HEK293T (cell line): ENCODE data around the gene PHF10.
"Not testable (repeated sequence)": the region's sequence is repeated elsewhere in the genome, so short reads cannot be mapped to it uniquely, and the experiment has no call there.

Source experiments
- CTCF ChIA-PET: fragments of 350-600 bp; formaldehyde crosslinking; extraction: SDS; loops from one replicate; lab custom pipeline; 2021; ENCODE audit warnings: antibody characterized with exemption, inconsistent platforms; lab: Yijun Ruan, JAX
- POLR2A ChIA-PET: fragments of 350-600 bp; formaldehyde crosslinking; extraction: SDS; loops from one replicate; lab custom pipeline; 2020; ENCODE audit warnings: antibody characterized with exemption, inconsistent platforms; lab: Yijun Ruan, JAX
- DNase-seq: peaks from one replicate; pipeline ENCODE4 v3.0.0; 2012; ENCODE audit warnings: mixed read lengths; ENCODE audit errors: extremely low spot score
- ARNT ChIP-seq: fragments of 450-650 bp; IDR thresholded peaks from 2 replicates; pipeline ENCODE4 v1.6.1; 2017; ENCODE audit warnings: mild to moderate bottlenecking
- BHLHE40 ChIP-seq: fragments of 450-650 bp; IDR thresholded peaks from 2 replicates; pipeline ENCODE4 v1.6.1; 2016; ENCODE audit warnings: mild to moderate bottlenecking, moderate library complexity, borderline replicate concordance
- CTBP1 ChIP-seq: fragments of 450-650 bp; IDR thresholded peaks from 2 replicates; pipeline ENCODE4 v1.6.1; 2016; ENCODE audit warnings: borderline replicate concordance
- ELF4 ChIP-seq: fragments of 450-650 bp; IDR thresholded peaks from 2 replicates; pipeline ENCODE4 v1.6.1; 2017; ENCODE audit warnings: antibody characterized with exemption
- FOXA1 ChIP-seq: fragments of 450-650 bp; IDR thresholded peaks from 2 replicates; pipeline ENCODE4 v1.6.1; 2016; ENCODE audit warnings: mild to moderate bottlenecking
- FOXK2 ChIP-seq: fragments of 450-650 bp; IDR thresholded peaks from 2 replicates; pipeline ENCODE4 v1.6.1; 2016; ENCODE audit warnings: mild to moderate bottlenecking
- FOXM1 ChIP-seq: fragments of 450-650 bp; IDR thresholded peaks from 2 replicates; pipeline ENCODE4 v1.6.1; 2017; ENCODE audit warnings: mild to moderate bottlenecking, borderline replicate concordance
- HDGF ChIP-seq: fragments of 450-650 bp; IDR thresholded peaks from 2 replicates; pipeline ENCODE4 v1.6.1; 2017; ENCODE audit warnings: antibody characterized with exemption, borderline replicate concordance
- L3MBTL2 ChIP-seq: fragments of 450-650 bp; conservative IDR thresholded peaks from 2 replicates; pipeline ENCODE4 v1.6.1; 2016; ENCODE audit warnings: mild to moderate bottlenecking
- LEF1 ChIP-seq: fragments of 450-650 bp; IDR thresholded peaks from 2 replicates; pipeline ENCODE4 v1.6.1; 2017; ENCODE audit warnings: mild to moderate bottlenecking, borderline replicate concordance
- NFRKB ChIP-seq: fragments of 450-650 bp; IDR thresholded peaks from 2 replicates; pipeline ENCODE4 v1.6.1; 2016; ENCODE audit warnings: mild to moderate bottlenecking, moderate library complexity
- PKNOX1 ChIP-seq: fragments of 450-650 bp; IDR thresholded peaks from 2 replicates; pipeline ENCODE4 v1.6.1; 2016
- SP1 ChIP-seq: fragments of 450-650 bp; IDR thresholded peaks from 2 replicates; pipeline ENCODE4 v1.6.1; 2017
- SUZ12 ChIP-seq: fragments of 450-650 bp; IDR thresholded peaks from 2 replicates; pipeline ENCODE4 v1.6.1; 2016; ENCODE audit warnings: mild to moderate bottlenecking
- TARDBP ChIP-seq: fragments of 450-650 bp; IDR thresholded peaks from 2 replicates; pipeline ENCODE4 v1.6.1; 2016
- ZNF384 ChIP-seq: fragments of 450-650 bp; IDR thresholded peaks from 2 replicates; pipeline ENCODE4 v1.6.1; 2016

PHF10 gene

GRCh38 chr6:169701954-169702839 is 22.1 kb downstream of the PHF10 start, which contains the start of the genes C6orf120 and WDR27:
Gene C6orf120, plus strand, starts transcription at chr6:169702126. Its CDS starts 334 bp downstream, at chr6:169702460.
Gene WDR27, minus strand, starts transcription at chr6:169702029. Its CDS starts 13,024 bp downstream, at chr6:169689005.
- ChIA-PET CTCF (no interaction called here), POLR2A (interaction anchor here (1.5 to 3.6 kb wide), 9 partner anchors 8 to 588 kb away, joined by 4 to 21 read pairs (median 7); partner anchors contain the start of genes DLL1, DYNLT2, ERMARD and PHF10)
- peak; percentile 98 for DNase-seq
- TF ChIP-seq L3MBTL2: peak; percentile 77
- 0 out of 2 replicates have a peak, but pooled peaks have one; percentile 54 for TF ChIP-seq ELF4
- no peak for TF ChIP-seq SUZ12
- TF ChIP-seq BHLHE40: no peak
- 0 out of 2 replicates have a peak, but pooled peaks have one; percentile 7 for TF ChIP-seq PKNOX1

GRCh38 chr6:169701311-169701953 is 22.9 kb downstream of the PHF10 start:
- POLR2A ChIA-PET: interaction anchor here (0.6 to 3.6 kb wide), 11 partner anchors 9 to 589 kb away, joined by 3 to 21 read pairs (median 6); partner anchors contain the start of genes DLL1, DYNLT2, ERMARD and PHF10
- no peak for TF ChIP-seq FOXK2
- peak; percentile 58; the same call in 1 of the 2 replicates for TF ChIP-seq L3MBTL2
- no peak for TF ChIP-seq HDGF
- DNase-seq: peak; percentile 42
- CTCF ChIA-PET: no interaction called here

GRCh38 chr6:169700296-169700695 is 24.0 kb downstream of the PHF10 start:
- peak; percentile 24 for DNase-seq
- ChIA-PET CTCF (no interaction called here), POLR2A (interaction anchor here (2.6 kb wide), 1 partner anchor 25 kb away, joined by 10 read pairs; the partner anchor contains the start of gene PHF10)
- TF ChIP-seq L3MBTL2 (no peak), SUZ12 (no peak), ARNT (no peak), CTBP1 (no peak), LEF1 (no peak), FOXK2 (no peak)

GRCh38 chr6:169697115-169697514 is 27.2 kb downstream of the PHF10 start:
- DNase-seq, CTCF ChIA-PET, POLR2A ChIA-PET: not testable (repeated sequence)

GRCh38 chr6:169695131-169695530 is 29.2 kb downstream of the PHF10 start:
- ChIA-PET CTCF (no interaction called here), POLR2A (interaction anchor here (0.7 kb wide), 1 partner anchor 17 kb away, joined by 3 read pairs; no protein-coding TSS in a partner anchor)
- no peak for DNase-seq
- TF ChIP-seq BHLHE40 (no peak), ARNT (no peak), ELF4 (no peak), FOXM1 (no peak), HDGF (no peak)

GRCh38 chr6:169692516-169692915 is 31.8 kb downstream of the PHF10 start:
- TF ChIP-seq LEF1 (no peak), L3MBTL2 (no peak), FOXA1 (no peak), FOXK2 (no peak), FOXM1 (no peak), ELF4 (no peak), ZNF384 (no peak), SP1 (no peak), SUZ12 (no peak), BHLHE40 (no peak), PKNOX1 (no peak), NFRKB (no peak), ARNT (no peak), TARDBP (no peak), CTBP1 (no peak), HDGF (no peak)
- CTCF ChIA-PET: interaction anchor here (0.6 kb wide), 1 partner anchor 11 kb away, joined by 3 read pairs; no protein-coding TSS in a partner anchor
- POLR2A ChIA-PET: interaction anchor here (1.9 kb wide), 1 partner anchor 9 kb away, joined by 7 read pairs; the partner anchor contains the start of genes C6orf120 and WDR27

GRCh38 chr6:169691260-169691659 is 33.0 kb downstream of the PHF10 start:
- TF ChIP-seq CTBP1: no peak
- no peak for TF ChIP-seq L3MBTL2
- no peak for TF ChIP-seq NFRKB
- no peak for TF ChIP-seq ARNT
- TF ChIP-seq ELF4: no peak
- TF ChIP-seq SUZ12: no peak
- no peak for TF ChIP-seq HDGF
- TF ChIP-seq ZNF384: no peak
- TF ChIP-seq FOXK2: no peak
- ChIA-PET CTCF (no interaction called here), POLR2A (no interaction called here)
- no peak for DNase-seq

More at GRCh38 chr6:169692516-169692915, 31.8 kb downstream of the PHF10 start:
- no peak for DNase-seq
